ENCODE results near the gene TMEM117.

The TMEM117 gene

DNA sequence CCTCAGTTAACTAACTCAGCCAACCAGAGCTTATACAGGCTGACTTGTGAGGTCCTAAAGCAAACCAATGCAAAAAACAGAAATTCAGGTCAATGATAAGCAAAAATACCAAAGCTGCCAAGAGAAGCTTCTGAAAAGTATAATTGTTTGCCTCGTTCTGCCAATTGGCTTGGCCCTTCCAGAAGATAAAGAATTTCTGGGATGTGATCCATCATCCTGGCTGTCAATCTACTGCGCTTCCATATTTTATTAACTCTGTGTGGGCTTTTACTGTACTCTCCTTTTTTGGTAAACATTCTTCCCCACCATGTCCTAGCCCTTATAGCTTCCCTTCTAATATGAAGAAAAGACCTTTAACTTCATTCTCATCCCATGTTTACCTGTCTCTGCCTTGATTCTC lies 387.9 kb downstream of the TMEM117 start:
- Histone ChIP-seq H3K4me3 (ENCODE audit: low read length) (no peak overlapping the region), H3K27me3 (ENCODE audit: low read depth, low read length) (no peaks in the 10 kb centered on the region), H3K27ac (ENCODE audit: low read length) (no peak overlapping the region), H2AFZ (ENCODE audit: low read depth, low read length) (no peak overlapping the region), H3K79me2 (ENCODE audit: low read length) (no peaks in the 10 kb centered on the region), H3K4me1 (ENCODE audit: low read length) (no peaks in the 10 kb centered on the region), H3K9me3 (ENCODE audit: insufficient read depth, low read length) (no peaks in the 10 kb centered on the region), H4K20me1 (ENCODE audit: insufficient read depth, low read length) (no peaks in the 10 kb centered on the region), H3K9ac (ENCODE audit: low read length) (no peak overlapping the region), H3K36me3 (replicated peaks; ENCODE audit: low read depth, low read length) (no peaks in the 10 kb centered on the region), H3K4me2 (ENCODE audit: low read length) (no peak overlapping the region)
- TF ChIP-seq CTCF (IDR thresholded peaks at IDR 0.05; ENCODE audit: low read depth, low read length) (no peak), EZH2phosphoT487 (IDR thresholded peaks at IDR 0.05; ENCODE audit: low read depth) (no peak)

DNA sequence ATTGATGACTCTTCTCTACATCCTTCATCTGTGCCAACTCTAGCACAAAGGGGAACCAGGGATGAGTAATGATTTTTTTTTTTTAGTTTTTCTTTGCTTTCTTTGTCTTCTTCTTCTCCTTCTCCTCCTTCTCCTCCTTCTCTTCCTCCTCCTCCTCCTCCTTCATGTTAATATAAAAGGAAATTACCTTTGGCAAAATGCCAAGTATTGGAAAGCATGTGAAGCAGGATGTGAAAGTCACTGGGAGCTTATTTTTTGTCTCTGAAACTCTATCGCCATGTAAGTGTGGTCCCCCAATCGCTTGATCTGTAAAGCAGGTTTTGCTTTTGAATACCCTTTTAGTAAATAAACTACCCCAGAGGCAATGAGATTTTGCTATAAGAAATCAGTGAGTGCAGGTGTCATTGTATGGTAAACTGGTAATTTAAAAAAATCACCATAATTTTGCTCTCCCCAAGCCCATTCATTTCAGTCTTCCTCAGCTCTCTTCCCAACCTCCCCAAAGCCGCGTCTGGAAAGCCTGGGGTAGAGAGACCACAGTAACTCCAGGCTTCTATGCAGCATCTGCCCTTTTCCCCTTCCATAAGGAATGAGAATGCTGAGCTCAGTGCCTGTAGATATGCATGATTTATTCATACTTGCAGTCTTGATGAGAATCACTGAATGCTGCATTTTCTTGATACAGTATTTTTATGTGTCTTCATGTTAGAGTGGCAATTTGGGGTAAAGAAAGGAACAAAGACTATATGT lies 388.7 kb downstream of the TMEM117 start:
- Histone ChIP-seq H3K4me1 (ENCODE audit: low read length) (no peaks in the 10 kb centered on the region), H3K36me3 (replicated peaks; ENCODE audit: low read depth, low read length) (no peaks in the 10 kb centered on the region), H3K79me2 (ENCODE audit: low read length) (no peaks in the 10 kb centered on the region), H3K9ac (ENCODE audit: low read length) (no peak overlapping the region), H3K4me3 (ENCODE audit: low read length) (no peak overlapping the region), H3K27ac (ENCODE audit: low read length) (no peak overlapping the region), H2AFZ (ENCODE audit: low read depth, low read length) (no peak overlapping the region), H4K20me1 (ENCODE audit: insufficient read depth, low read length) (no peaks in the 10 kb centered on the region), H3K4me2 (ENCODE audit: low read length) (no peak overlapping the region), H3K27me3 (ENCODE audit: low read depth, low read length) (no peaks in the 10 kb centered on the region), H3K9me3 (ENCODE audit: insufficient read depth, low read length) (no peaks in the 10 kb centered on the region)
- TF ChIP-seq CTCF (IDR thresholded peaks at IDR 0.05; ENCODE audit: low read depth, low read length) (no peak), EZH2phosphoT487 (IDR thresholded peaks at IDR 0.05; ENCODE audit: low read depth) (no peak)

- Histone ChIP-seq H3K36me3 (replicated peaks; ENCODE audit: low read depth, low read length) (no peaks in the 10 kb centered on the region), H4K20me1 (ENCODE audit: insufficient read depth, low read length) (no peaks in the 10 kb centered on the region), H3K4me2 (ENCODE audit: low read length) (no peak overlapping the region), H3K4me1 (ENCODE audit: low read length) (peaks cover 4% of the 10 kb centered on the region; the same call in 1 of the 2 replicates), H3K79me2 (ENCODE audit: low read length) (no peaks in the 10 kb centered on the region), H3K27ac (ENCODE audit: low read length) (no peak overlapping the region), H3K27me3 (ENCODE audit: low read depth, low read length) (no peaks in the 10 kb centered on the region), H3K4me3 (ENCODE audit: low read length) (no peak overlapping the region), H3K9ac (ENCODE audit: low read length) (no peak overlapping the region), H3K9me3 (ENCODE audit: insufficient read depth, low read length) (no peaks in the 10 kb centered on the region), H2AFZ (ENCODE audit: low read depth, low read length) (no peak overlapping the region)
- TF ChIP-seq CTCF (IDR thresholded peaks at IDR 0.05; ENCODE audit: low read depth, low read length) (no peak), EZH2phosphoT487 (IDR thresholded peaks at IDR 0.05; ENCODE audit: low read depth) (no peak)
Measured at GRCh38 chr12:44225149-44225510, 389.2 kb downstream of the TMEM117 start.

DNA sequence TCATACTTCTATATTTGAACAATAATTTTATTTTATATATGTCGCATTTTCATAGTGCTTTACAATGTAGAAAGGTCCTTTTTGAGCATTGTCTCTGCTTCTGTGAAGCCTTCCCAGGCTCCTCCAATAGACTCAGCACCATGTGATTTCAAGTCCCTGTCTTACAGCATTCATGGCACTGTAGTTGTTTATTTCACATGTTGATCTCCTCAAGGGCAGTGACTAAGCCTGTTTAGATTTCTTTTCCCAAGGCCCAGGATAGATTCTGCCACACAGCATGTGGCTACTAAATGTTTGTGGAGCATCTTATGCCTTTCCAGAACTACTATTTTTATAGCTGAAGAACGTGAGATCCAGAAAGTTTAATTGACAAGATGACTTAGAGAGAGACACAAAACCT lies 391.7 kb downstream of the TMEM117 start:
- Histone ChIP-seq H4K20me1 (ENCODE audit: insufficient read depth, low read length) (no peaks in the 10 kb centered on the region), H3K36me3 (replicated peaks; ENCODE audit: low read depth, low read length) (no peaks in the 10 kb centered on the region), H3K4me3 (ENCODE audit: low read length) (no peak overlapping the region), H3K27ac (ENCODE audit: low read length) (no peak overlapping the region), H3K4me2 (ENCODE audit: low read length) (no peak overlapping the region), H3K79me2 (ENCODE audit: low read length) (no peaks in the 10 kb centered on the region), H3K27me3 (ENCODE audit: low read depth, low read length) (no peaks in the 10 kb centered on the region), H3K9ac (ENCODE audit: low read length) (no peak overlapping the region), H3K9me3 (ENCODE audit: insufficient read depth, low read length) (no peaks in the 10 kb centered on the region), H3K4me1 (ENCODE audit: low read length) (peaks cover 7% of the 10 kb centered on the region; the same call in 1 of the 2 replicates), H2AFZ (ENCODE audit: low read depth, low read length) (no peak overlapping the region)
- TF ChIP-seq EZH2phosphoT487 (IDR thresholded peaks at IDR 0.05; ENCODE audit: low read depth) (no peak), CTCF (IDR thresholded peaks at IDR 0.05; ENCODE audit: low read depth, low read length) (no peak)
